HCEC 1CT (cell line): ENCODE data around the gene CD68.
A peak's percentile ranks its signal among the peaks of the same experiment; 100 is the strongest.
"Not testable (repeated sequence)": the region's sequence is repeated elsewhere in the genome, so short reads cannot be mapped to it uniquely, and the experiment has no call there.

Experiments used
- DNase-seq: peaks from one replicate; pipeline ENCODE4 v3.0.0-alpha.2; 2017

Gene CD68

GRCh38 chr17:7615265-7615747, 35.9 kb downstream of the CD68 start:
- no peak for DNase-seq

GRCh38 chr17:7618608-7619007, 39.2 kb downstream of the CD68 start:
- DNase-seq, result no peak

GRCh38 chr17:7620835-7621234, 41.4 kb downstream of the CD68 start:
- DNase-seq, result no peak

GRCh38 chr17:7623661-7624060, 44.2 kb downstream of the CD68 start:
- DNase-seq, result no peak

- DNase-seq, result not testable (repeated sequence)
Observed at GRCh38 chr17:7625749-7626148, 46.3 kb downstream of the CD68 start.

- no peak for DNase-seq
Observed at GRCh38 chr17:7626307-7626706, 46.9 kb downstream of the CD68 start.

GRCh38 chr17:7626956-7627249, 47.5 kb downstream of the CD68 start:
- no peak for DNase-seq

GRCh38 chr17:7627250-7628121, 48.0 kb downstream of the CD68 start, which contains the start of gene SAT2:
TSS of gene SAT2 (minus strand) at chr17:7627821. CDS start at chr17:7627635, 186 bp downstream.
- peak; percentile 88 for DNase-seq

DNA sequence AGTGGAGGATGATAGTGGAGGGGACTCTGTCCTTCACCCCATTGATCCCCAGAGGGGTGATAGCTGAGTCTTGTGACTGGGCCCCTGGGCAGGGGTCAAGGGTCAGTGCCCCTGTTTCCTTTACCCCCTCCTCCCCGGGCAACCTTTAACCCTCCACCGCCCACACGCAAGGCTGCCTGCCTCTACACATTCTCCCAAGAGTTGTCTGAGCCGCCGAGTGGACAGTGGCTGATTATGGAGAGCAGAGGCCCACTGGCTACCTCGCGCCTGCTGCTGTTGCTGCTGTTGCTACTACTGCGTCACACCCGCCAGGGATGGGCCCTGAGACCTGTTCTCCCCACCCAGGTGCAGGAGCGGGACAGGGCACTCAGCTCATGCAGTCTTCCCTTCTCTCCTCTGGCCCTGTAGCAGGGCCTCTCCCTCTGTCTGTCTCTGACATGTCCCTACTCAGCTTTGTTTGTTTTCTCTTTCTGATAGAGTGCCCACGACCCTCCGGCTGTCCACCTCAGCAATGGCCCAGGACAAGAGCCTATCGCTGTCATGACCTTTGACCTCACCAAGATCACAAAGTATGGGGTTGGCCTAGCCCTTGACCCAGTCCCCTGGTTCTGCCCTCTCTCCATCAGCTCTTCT, 50.6 kb downstream of the CD68 start, which contains the start of gene SHBG:
TSS of gene SHBG (plus strand) at position 197 of the 633 bp plus-strand sequence. CDS start at position 235, 38 bp downstream.
- DNase-seq, result no peak
